A673 (cell line): ENCODE data around the gene STUM. TPM values are rescaled to one million over a fixed set of nuclear protein-coding genes. Genes with fewer than 3 reads are reported as not detected.

ENCODE experiments used
- BruUV-seq: library from RNA; stranded (reverse); fragments of 400-500 nt; replicated peaks from 2 replicates; lab custom pipeline; 2021; lab: Mats Ljungman, UMichigan
- CTCF ChIA-PET: fragments of 300-600 bp; sonication (Branson Sonifier 250); formaldehyde crosslinking; loops from one replicate; lab custom pipeline; 2022; ENCODE audit warnings: antibody characterized with exemption; lab: Charles Lee
- POLR2A ChIA-PET: fragments of 300-600 bp; sonication (Branson Sonifier 250); formaldehyde crosslinking; loops from one replicate; lab custom pipeline; 2022; ENCODE audit warnings: antibody characterized with exemption; ENCODE audit not compliant: low non-redundant PET; lab: Charles Lee
- DNase-seq: peaks from one replicate; pipeline ENCODE4 v3.0.0-alpha.2; 2015; ENCODE audit warnings: low spot score
- H3K27ac ChIP-seq: fragments of 200-600 bp; sonication (generic); 2 replicates; pipeline ENCODE4 v1.5.1; 2016; ENCODE audit warnings: mixed run types, low read depth, mild to moderate bottlenecking, mixed read lengths, antibody characterized with exemption, low read length; ENCODE audit not compliant: poor library complexity, severe bottlenecking
- H3K27me3 ChIP-seq: fragments of 200-600 bp; sonication (generic); replicated peaks from 2 replicates; pipeline ENCODE4 v1.6.1; 2017; ENCODE audit warnings: mixed run types, low read depth, mild to moderate bottlenecking, mixed read lengths, antibody characterized with exemption, low read length; ENCODE audit not compliant: insufficient read depth, poor library complexity
- H3K36me3 ChIP-seq: fragments of 200-600 bp; sonication (generic); 2 replicates; pipeline ENCODE4 v1.6.1; 2016; ENCODE audit warnings: mixed run types, mild to moderate bottlenecking, mixed read lengths, antibody characterized with exemption, low read length; ENCODE audit not compliant: insufficient read depth, poor library complexity, severe bottlenecking
- H3K4me1 ChIP-seq: fragments of 200-600 bp; sonication (generic); 2 replicates; pipeline ENCODE4 v1.6.1; 2017; ENCODE audit warnings: mixed run types, mild to moderate bottlenecking, mixed read lengths, antibody characterized with exemption, low read length; ENCODE audit not compliant: insufficient read depth, poor library complexity, severe bottlenecking
- H3K4me3 ChIP-seq: fragments of 200-600 bp; sonication (generic); 2 replicates; pipeline ENCODE4 v1.5.1; 2016; ENCODE audit warnings: low read depth, mixed run types, mild to moderate bottlenecking, mixed read lengths, low read length; ENCODE audit not compliant: poor library complexity, severe bottlenecking
- H3K9me3 ChIP-seq: fragments of 200-600 bp; sonication (generic); 2 replicates; pipeline ENCODE4 v1.6.1; 2016; ENCODE audit warnings: mixed run types, low read depth, mild to moderate bottlenecking, mixed read lengths, antibody characterized with exemption, low read length; ENCODE audit not compliant: poor library complexity, severe bottlenecking
- EZH2 ChIP-seq: fragments of 200-600 bp; sonication (generic); IDR thresholded peaks from 2 replicates; pipeline ENCODE4 v1.6.1; 2017; ENCODE audit warnings: borderline replicate concordance, low read depth, mild to moderate bottlenecking, mixed read lengths, antibody characterized with exemption, low read length; ENCODE audit not compliant: poor library complexity, severe bottlenecking
- intact Hi-C: fragments of 100-400 bp; cut with micrococcal nuclease; formaldehyde crosslinking; loops from one replicate; pipeline ENCODE4 v1.10.0; 2022; ENCODE audit not compliant: unreplicated experiment
- total RNA-seq: library from RNA; stranded (reverse); gene quantifications from 2 replicates; pipeline ENCODE4 v1.2.3, GENCODE V29; 2021
- TF ChIP-seq, protein P1 (sequence below): fragments of 300-800, 200-600 bp; sonication (generic); conservative IDR thresholded peaks from 2 replicates; pipeline ENCODE4 v1.5.1; 2017; ENCODE audit warnings: low read depth, mild to moderate bottlenecking, antibody characterized with exemption, low read length, moderate library complexity, mixed read lengths

The STUM gene
- total RNA-seq, 1 experiment from 2014 or later, result 0.54 TPM

DNA sequence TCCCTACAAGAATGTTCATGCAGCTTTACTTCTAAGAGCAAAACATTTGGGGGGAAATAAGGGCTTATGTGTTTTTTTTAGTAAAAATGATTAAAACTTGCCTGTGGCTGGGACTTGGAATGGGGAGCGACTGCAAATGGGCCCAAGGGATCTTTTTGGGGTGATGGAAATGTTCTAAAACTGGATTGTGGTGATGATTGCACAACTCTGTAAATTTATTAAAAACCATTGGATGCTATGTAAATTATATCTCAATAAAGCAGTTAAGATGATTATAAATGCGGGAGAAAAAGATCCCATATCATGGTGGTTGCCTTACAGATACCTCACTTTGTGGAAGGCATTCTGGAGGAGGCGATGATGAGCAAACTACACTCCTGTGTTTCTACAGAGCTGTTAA, 30.2 kb upstream of the STUM start:
- Histone ChIP-seq H3K27me3 (peaks cover 13% of the 10 kb centered on the region), H3K4me1 (no peaks in the 10 kb centered on the region), H3K4me3 (no peak overlapping the region), H3K9me3 (no peaks in the 10 kb centered on the region), H3K36me3 (no peaks in the 10 kb centered on the region), H3K27ac (no peak overlapping the region)
- ChIA-PET POLR2A (no interaction called here), CTCF (no interaction called here)
- no TSS peak for BruUV-seq
- no peak for TF ChIP-seq EZH2
- TF ChIP-seq, protein P1, sequence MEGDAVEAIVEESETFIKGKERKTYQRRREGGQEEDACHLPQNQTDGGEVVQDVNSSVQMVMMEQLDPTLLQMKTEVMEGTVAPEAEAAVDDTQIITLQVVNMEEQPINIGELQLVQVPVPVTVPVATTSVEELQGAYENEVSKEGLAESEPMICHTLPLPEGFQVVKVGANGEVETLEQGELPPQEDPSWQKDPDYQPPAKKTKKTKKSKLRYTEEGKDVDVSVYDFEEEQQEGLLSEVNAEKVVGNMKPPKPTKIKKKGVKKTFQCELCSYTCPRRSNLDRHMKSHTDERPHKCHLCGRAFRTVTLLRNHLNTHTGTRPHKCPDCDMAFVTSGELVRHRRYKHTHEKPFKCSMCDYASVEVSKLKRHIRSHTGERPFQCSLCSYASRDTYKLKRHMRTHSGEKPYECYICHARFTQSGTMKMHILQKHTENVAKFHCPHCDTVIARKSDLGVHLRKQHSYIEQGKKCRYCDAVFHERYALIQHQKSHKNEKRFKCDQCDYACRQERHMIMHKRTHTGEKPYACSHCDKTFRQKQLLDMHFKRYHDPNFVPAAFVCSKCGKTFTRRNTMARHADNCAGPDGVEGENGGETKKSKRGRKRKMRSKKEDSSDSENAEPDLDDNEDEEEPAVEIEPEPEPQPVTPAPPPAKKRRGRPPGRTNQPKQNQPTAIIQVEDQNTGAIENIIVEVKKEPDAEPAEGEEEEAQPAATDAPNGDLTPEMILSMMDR, result no peak
- DNase-seq, result no peak
- intact Hi-C loops, result no loop called here

DNA sequence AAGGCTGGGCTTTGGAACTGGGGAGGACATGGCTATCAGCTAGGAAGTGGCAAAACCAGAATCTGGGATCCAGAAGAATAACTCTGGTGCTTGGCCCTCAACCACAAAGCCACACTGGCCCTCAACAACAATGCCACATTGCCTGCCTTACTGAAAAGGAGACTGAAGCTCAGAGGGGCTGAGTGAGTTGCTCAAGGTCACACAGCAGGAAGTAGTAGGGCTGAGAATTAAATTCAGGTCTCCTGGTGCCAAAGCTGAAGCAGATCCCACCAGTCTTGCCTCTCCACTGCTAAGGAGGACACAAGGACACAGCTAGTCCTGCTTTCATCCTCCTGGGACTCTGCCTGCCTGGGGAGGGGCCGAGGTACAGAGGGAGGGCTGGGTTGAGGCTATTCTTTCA, 29.4 kb upstream of the STUM start:
- H3K27me3 ChIP-seq, result peaks cover 13% of the 10 kb centered on the region
- no peak for TF ChIP-seq EZH2
- TF ChIP-seq, protein P1, result no peak
- ChIA-PET POLR2A (no interaction called here), CTCF (interaction anchor here (0.7 kb wide), 1 partner anchor 323 kb away, joined by 3 read pairs; no protein-coding TSS in a partner anchor)
- no peaks in the 10 kb centered on the region for H3K36me3 ChIP-seq
- H3K4me3 ChIP-seq, result no peak overlapping the region
- no TSS peak for BruUV-seq
- H3K27ac ChIP-seq, result no peak overlapping the region
- intact Hi-C loops, result no loop called here
- H3K9me3 ChIP-seq, result no peaks in the 10 kb centered on the region
- H3K4me1 ChIP-seq, result no peaks in the 10 kb centered on the region
- DNase-seq, result no peak

DNA sequence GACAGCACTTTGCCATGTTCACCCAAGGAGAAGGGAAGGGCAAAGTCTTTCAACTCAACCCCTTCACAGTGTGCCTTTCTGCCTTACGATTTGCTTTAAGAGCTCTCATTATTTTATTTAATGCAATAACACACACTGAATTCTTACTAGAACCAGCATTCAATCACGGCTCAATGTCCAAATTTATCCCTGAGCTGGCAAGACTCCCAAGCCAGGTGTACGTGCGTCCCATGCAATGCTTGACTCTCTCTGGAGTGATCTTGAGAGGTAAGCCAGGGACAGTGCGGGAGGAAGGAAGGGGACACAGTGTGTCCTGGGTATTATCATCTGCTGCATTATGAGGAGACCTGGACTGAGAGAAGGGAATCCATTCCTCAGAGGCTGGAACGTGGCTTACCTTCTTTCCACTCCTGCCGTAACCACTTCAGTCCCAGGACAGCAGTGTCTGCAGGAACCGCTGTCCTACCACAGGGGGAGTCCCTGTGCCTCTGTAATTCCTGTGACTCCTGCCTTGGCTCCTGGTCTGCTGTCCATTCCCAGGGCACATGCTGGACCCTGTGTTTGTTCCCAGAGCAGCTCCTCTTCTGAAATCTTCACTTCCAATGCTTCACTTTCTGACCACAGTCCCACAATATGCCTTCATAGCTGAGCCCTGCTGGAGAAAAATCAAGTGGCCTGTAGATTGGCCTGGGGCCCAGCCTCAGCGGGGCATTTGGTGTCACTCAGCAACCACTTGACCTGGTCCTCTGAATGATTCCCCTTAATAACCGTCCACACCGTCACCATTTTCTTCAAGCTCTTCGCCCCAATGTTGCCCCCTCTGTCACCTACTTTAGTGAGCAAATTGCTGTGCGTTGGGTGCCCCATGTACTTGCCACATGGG, 28.6 kb upstream of the STUM start:
- ChIA-PET POLR2A (no interaction called here), CTCF (interaction anchor here (0.7 kb wide), 1 partner anchor 322 kb away, joined by 3 read pairs; no protein-coding TSS in a partner anchor)

More for the DNA sequence above, 28.6 kb upstream of the STUM start:
- Histone ChIP-seq H3K4me1 (no peaks in the 10 kb centered on the region), H3K27me3 (peaks cover 13% of the 10 kb centered on the region), H3K36me3 (no peaks in the 10 kb centered on the region), H3K4me3 (no peak overlapping the region), H3K27ac (no peak overlapping the region), H3K9me3 (no peaks in the 10 kb centered on the region)
- intact Hi-C loops, result no loop called here
- no peak for TF ChIP-seq EZH2
- no peak for DNase-seq
- no TSS peak for BruUV-seq
